OCI-LY1 (cell line): ENCODE measurements around the gene UST.

Experiments used
- H2AFZ ChIP-seq: fragments of 200-600 bp; sonication (generic), shearing (Covaris generic); 2 replicates; pipeline ENCODE4 v1.6.0; 2014; ENCODE audit warnings: antibody characterized with exemption, mild to moderate bottlenecking, low read length
- H3F3A ChIP-seq: fragments of 200-600 bp; sonication (generic), shearing (Covaris generic); 2 replicates; pipeline ENCODE4 v1.6.0; 2014; ENCODE audit warnings: mild to moderate bottlenecking, antibody characterized with exemption, low read length, moderate library complexity; ENCODE audit not compliant: insufficient read depth
- H3K27ac ChIP-seq: fragments of 200-600 bp; sonication (generic); 2 replicates; pipeline ENCODE4 v1.5.1; 2014; ENCODE audit warnings: low read length, mixed run types, mild to moderate bottlenecking, low read depth; ENCODE audit not compliant: poor library complexity, severe bottlenecking
- H3K27me3 ChIP-seq: fragments of 200-600 bp; sonication (generic); 2 replicates; pipeline ENCODE4 v1.6.0; 2014; ENCODE audit warnings: antibody characterized with exemption, mild to moderate bottlenecking, low read length, moderate library complexity; ENCODE audit not compliant: insufficient read depth
- H3K36me3 ChIP-seq: fragments of 200-600 bp; sonication (generic); 2 replicates; pipeline ENCODE4 v1.6.1; 2014; ENCODE audit warnings: mild to moderate bottlenecking, antibody characterized with exemption, low read length, moderate library complexity, mixed read lengths; ENCODE audit not compliant: insufficient read depth
- H3K4me1 ChIP-seq: fragments of 200-600 bp; sonication (generic); 2 replicates; pipeline ENCODE4 v1.5.1; 2014; ENCODE audit warnings: mild to moderate bottlenecking, low read length, moderate library complexity; ENCODE audit not compliant: insufficient read depth, severe bottlenecking
- H3K4me2 ChIP-seq: fragments of 200-600 bp; sonication (generic), shearing (Covaris generic); 2 replicates; pipeline ENCODE4 v1.6.1; 2014; ENCODE audit warnings: low read length
- H3K4me3 ChIP-seq: fragments of 200-600 bp; sonication (generic); 2 replicates; pipeline ENCODE4 v1.5.1; 2014; ENCODE audit warnings: low read length, low read depth, mild to moderate bottlenecking, mixed read lengths; ENCODE audit not compliant: poor library complexity, severe bottlenecking
- H3K79me2 ChIP-seq: fragments of 200-600 bp; shearing (Covaris generic); 2 replicates; pipeline ENCODE4 v1.6.1; 2016; ENCODE audit warnings: mixed run types, low read length, mixed read lengths; ENCODE audit not compliant: insufficient read depth
- H3K9ac ChIP-seq: fragments of 200-600 bp; sonication (generic), shearing (Covaris generic); 2 replicates; pipeline ENCODE4 v1.6.1; 2014; ENCODE audit warnings: mild to moderate bottlenecking, low read length, mixed read lengths
- H3K9me2 ChIP-seq: fragments of 200-600 bp; sonication (generic), shearing (Covaris generic); 2 replicates; pipeline ENCODE4 v1.6.1; 2014; ENCODE audit warnings: low read depth, mild to moderate bottlenecking, low read length, mixed read lengths
- H3K9me3 ChIP-seq: fragments of 200-600 bp; shearing (Covaris generic); 2 replicates; pipeline ENCODE4 v1.6.1; 2014; ENCODE audit warnings: low read length, mixed read lengths
- H4K20me1 ChIP-seq: fragments of 200-600 bp; sonication (generic), shearing (Covaris generic); 2 replicates; pipeline ENCODE4 v1.6.0; 2016; ENCODE audit warnings: mild to moderate bottlenecking, low read length; ENCODE audit not compliant: insufficient read depth
- EZH2 ChIP-seq: fragments of 200-600 bp; sonication (generic), shearing (Covaris generic); IDR thresholded peaks from 2 replicates; pipeline ENCODE4 v1.8.0; 2017; ENCODE audit warnings: borderline replicate concordance, mixed run types, mild to moderate bottlenecking, antibody characterized with exemption, low read length, moderate library complexity, mixed read lengths
- TF ChIP-seq, protein P1 (sequence below): fragments of 200-600 bp; sonication (generic), shearing (Covaris generic); IDR thresholded peaks from 2 replicates; pipeline ENCODE4 v1.5.1; 2017; ENCODE audit warnings: mild to moderate bottlenecking, antibody characterized with exemption, low read length, moderate library complexity, mixed read lengths

UST gene

DNA sequence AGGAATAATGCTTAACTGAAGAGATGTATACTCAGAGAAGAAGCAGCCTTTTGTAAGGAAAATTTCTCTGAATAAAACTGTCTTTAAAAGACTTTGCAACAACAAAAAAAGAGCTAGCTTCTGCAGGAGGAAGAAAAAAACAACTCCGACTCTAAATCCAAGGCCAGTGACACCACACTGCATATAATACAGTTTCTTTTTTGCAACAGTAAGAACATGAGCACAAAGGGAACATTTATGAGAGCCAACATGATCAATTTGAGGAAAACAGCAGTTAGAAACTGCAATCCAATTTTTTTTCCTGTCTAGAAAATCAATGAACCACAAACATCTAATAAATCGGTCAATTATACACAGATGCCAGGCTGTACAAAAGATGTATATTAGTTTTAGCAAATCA, 42.9 kb upstream of the UST start:
- Histone ChIP-seq H3K4me3 (no peak overlapping the region), H3K27ac (no peak overlapping the region), H4K20me1 (no peaks in the 10 kb centered on the region), H3F3A (no peaks in the 10 kb centered on the region), H3K4me1 (no peaks in the 10 kb centered on the region), H3K79me2 (no peaks in the 10 kb centered on the region), H3K4me2 (no peak overlapping the region), H2AFZ (no peak overlapping the region), H3K9me3 (no peaks in the 10 kb centered on the region), H3K9ac (no peak overlapping the region), H3K9me2 (no peaks in the 10 kb centered on the region), H3K36me3 (no peaks in the 10 kb centered on the region), H3K27me3 (no peaks in the 10 kb centered on the region)
- TF ChIP-seq, protein P1, sequence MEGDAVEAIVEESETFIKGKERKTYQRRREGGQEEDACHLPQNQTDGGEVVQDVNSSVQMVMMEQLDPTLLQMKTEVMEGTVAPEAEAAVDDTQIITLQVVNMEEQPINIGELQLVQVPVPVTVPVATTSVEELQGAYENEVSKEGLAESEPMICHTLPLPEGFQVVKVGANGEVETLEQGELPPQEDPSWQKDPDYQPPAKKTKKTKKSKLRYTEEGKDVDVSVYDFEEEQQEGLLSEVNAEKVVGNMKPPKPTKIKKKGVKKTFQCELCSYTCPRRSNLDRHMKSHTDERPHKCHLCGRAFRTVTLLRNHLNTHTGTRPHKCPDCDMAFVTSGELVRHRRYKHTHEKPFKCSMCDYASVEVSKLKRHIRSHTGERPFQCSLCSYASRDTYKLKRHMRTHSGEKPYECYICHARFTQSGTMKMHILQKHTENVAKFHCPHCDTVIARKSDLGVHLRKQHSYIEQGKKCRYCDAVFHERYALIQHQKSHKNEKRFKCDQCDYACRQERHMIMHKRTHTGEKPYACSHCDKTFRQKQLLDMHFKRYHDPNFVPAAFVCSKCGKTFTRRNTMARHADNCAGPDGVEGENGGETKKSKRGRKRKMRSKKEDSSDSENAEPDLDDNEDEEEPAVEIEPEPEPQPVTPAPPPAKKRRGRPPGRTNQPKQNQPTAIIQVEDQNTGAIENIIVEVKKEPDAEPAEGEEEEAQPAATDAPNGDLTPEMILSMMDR: no peak
- TF ChIP-seq EZH2: no peak

DNA sequence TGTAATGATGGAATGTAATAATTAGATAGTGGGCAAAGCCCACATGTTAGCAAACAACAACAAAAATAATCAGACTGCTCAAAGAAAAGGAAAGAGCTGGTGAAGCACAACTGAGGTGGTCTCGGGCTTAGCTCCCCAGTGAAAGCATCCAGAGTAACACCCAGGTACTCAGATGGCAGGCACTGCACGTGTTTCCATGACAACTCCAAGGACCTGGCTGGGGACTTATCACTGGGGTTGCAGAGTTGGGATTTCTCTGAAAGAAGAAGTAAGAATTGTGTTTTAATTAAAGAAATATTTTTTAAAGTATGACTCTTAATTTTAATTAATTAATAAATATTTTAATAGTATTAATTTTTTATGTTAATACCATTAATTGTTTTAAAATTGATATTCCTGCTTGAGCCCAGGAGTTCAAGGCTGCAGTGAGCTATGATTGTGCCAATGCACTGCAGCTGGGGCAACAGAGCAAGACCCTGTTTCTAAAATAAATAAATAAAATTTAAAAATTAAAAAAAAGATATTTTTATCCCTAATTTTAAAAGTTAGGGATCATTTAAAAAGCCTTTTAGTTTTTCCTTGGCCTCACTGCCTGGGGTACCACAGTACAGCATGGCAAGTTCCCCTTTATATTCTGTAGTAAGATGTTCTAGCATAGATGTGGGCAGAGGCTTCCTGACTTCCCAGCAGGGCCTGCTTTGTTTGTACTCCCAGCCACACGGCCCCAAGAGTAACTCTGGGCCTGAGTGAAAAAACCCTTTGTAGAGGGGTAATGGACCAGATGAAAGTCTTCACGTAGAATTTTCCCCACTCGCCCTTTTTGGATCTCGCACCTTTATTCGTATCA, 42.2 kb upstream of the UST start:
- H4K20me1 ChIP-seq: no peaks in the 10 kb centered on the region
- H3K4me2 ChIP-seq: no peak overlapping the region
- H3K27me3 ChIP-seq: no peaks in the 10 kb centered on the region
- H3K9me3 ChIP-seq: no peaks in the 10 kb centered on the region
- H3K4me1 ChIP-seq: no peaks in the 10 kb centered on the region
- H3K9ac ChIP-seq: no peak overlapping the region
- no peaks in the 10 kb centered on the region for H3K36me3 ChIP-seq
- no peak overlapping the region for H3K4me3 ChIP-seq
- TF ChIP-seq EZH2: no peak
- TF ChIP-seq, protein P1: no peak
- no peaks in the 10 kb centered on the region for H3F3A ChIP-seq
- H3K27ac ChIP-seq: no peak overlapping the region
- no peak overlapping the region for H2AFZ ChIP-seq
- H3K79me2 ChIP-seq: no peaks in the 10 kb centered on the region
- no peaks in the 10 kb centered on the region for H3K9me2 ChIP-seq

DNA sequence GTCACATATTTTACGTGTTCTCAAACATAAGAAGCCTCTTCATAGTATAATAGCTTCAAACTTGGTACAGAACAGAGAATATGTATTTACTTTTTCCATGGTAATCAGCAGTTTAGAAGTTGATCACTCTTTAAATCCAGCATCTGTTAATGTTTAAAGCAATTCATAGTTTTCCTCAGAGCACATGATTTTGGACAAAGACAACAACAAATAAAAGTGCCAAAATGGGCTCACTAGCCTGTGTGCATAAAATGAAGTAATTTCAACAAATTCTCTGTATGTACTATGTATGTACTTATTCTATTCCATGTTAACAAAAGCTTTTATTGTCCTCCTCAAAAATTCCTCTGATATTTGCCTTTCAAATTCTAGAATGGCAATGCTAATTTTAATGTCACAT, 38.1 kb upstream of the UST start:
- Histone ChIP-seq H3K36me3 (no peaks in the 10 kb centered on the region), H3K9ac (no peak overlapping the region), H2AFZ (no peak overlapping the region), H3K4me1 (no peaks in the 10 kb centered on the region), H3K9me3 (no peaks in the 10 kb centered on the region), H3K9me2 (no peaks in the 10 kb centered on the region), H3K27ac (no peak overlapping the region), H3K27me3 (no peaks in the 10 kb centered on the region), H3F3A (no peaks in the 10 kb centered on the region), H3K4me2 (no peak overlapping the region), H3K79me2 (no peaks in the 10 kb centered on the region), H4K20me1 (no peaks in the 10 kb centered on the region), H3K4me3 (no peak overlapping the region)
- TF ChIP-seq, protein P1: no peak
- no peak for TF ChIP-seq EZH2
